Measurements from ENCODE around the gene PDK4. TPM values are rescaled to one million over a fixed set of nuclear protein-coding genes. Genes with fewer than 3 reads are reported as not detected.

PDK4 gene
- total and polyA plus RNA-seq, 2 of the 13 experiments (the other 11 are each of a cell fraction or from before 2014, with no cell fraction given) = 0.04 TPM; not detected in 1

DNA sequence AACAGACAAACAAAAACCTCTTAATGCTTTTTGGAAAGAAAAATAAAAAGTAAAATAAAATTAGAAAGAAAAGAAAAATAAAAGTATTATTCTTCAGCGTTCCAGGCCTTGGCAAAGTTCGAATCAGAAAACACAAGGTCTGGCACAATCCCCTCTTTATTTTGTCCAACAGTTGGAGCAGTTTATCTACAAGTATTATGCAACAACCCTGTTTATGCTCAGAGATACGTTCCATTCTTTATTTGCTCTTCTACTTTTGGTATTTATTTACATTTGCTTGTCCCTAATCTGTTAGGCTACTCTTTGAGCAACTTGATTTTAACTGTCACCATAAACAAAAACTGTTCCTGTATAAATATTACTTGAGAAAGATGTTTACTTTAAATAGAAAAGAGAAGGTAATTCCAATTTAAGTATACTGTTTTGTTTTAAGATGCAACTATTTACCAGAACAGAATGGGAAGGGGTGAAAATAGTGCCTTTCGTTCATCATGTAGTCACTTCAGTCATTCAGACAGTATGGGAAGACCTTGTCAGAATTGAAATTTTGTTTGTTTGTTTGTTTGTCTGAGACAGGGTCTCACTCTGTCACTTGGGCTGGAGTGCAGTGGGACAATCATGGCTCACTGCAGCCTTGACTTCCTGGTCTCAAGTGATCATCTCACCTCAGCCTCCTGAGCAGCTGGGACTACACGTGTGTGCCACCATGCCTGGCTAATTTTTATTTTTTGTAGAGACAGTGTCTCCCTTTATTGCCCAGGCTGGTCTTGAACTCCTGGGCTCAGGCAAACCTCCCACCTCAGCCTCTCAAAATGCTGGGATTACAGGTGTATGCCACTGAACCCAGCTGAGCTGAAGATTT, 5.7 kb downstream of the PDK4 start (continued):
- no peak for TF ChIP-seq MAFF (IDR thresholded peaks at IDR 0.05; ENCODE audit: low read depth, low read length)
- TF ChIP-seq MED8 (CRISPR knock-in tag; IDR thresholded peaks at IDR 0.05; ENCODE audit: insufficient replicate concordance) = no peak
- no peak for TF ChIP-seq ZMAT3 (CRISPR knock-in tag; conservative IDR thresholded peaks at IDR 0.05)
- TF ChIP-seq ZNF33A (CRISPR knock-in tag; IDR thresholded peaks at IDR 0.05; ENCODE audit: borderline replicate concordance) = 0 out of 2 replicates have a peak, but pooled peaks have one; percentile 33
- TF ChIP-seq, protein P1, sequence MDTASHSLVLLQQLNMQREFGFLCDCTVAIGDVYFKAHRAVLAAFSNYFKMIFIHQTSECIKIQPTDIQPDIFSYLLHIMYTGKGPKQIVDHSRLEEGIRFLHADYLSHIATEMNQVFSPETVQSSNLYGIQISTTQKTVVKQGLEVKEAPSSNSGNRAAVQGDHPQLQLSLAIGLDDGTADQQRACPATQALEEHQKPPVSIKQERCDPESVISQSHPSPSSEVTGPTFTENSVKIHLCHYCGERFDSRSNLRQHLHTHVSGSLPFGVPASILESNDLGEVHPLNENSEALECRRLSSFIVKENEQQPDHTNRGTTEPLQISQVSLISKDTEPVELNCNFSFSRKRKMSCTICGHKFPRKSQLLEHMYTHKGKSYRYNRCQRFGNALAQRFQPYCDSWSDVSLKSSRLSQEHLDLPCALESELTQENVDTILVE (CRISPR knock-in tag; IDR thresholded peaks at IDR 0.05) = peak; percentile 65; the same call in 1 of the 2 replicates
- TF ChIP-seq ZBTB7B (CRISPR knock-in tag; IDR thresholded peaks at IDR 0.05) = no peak
- TF ChIP-seq LBX2 (CRISPR knock-in tag; IDR thresholded peaks at IDR 0.05; ENCODE audit: borderline replicate concordance) = no peak
- TF ChIP-seq JUN (CRISPR knock-in tag; IDR thresholded peaks at IDR 0.05) = no peak
- no peak for TF ChIP-seq HMGA1 (CRISPR knock-in tag; conservative IDR thresholded peaks at IDR 0.05)
- TF ChIP-seq DDIT3 (CRISPR knock-in tag; IDR thresholded peaks at IDR 0.05) = no peak; the same call in 1 of the 2 replicates
- no peak for TF ChIP-seq NAIF1 (CRISPR knock-in tag; IDR thresholded peaks at IDR 0.05; ENCODE audit: borderline replicate concordance)
- no peak for TF ChIP-seq ZNF775 (CRISPR knock-in tag; IDR thresholded peaks at IDR 0.05; ENCODE audit: borderline replicate concordance)
- TF ChIP-seq HOXA5 (CRISPR knock-in tag; IDR thresholded peaks at IDR 0.05) = peak; percentile 42; the same call in 1 of the 2 replicates
- no peak; the same call in 1 of the 2 replicates for TF ChIP-seq KMT2B (CRISPR knock-in tag; IDR thresholded peaks at IDR 0.05)
- TF ChIP-seq ZNF3 (CRISPR knock-in tag; IDR thresholded peaks at IDR 0.05) = no peak; the same call in 1 of the 2 replicates
- peak; percentile 73; the same call in 1 of the 2 replicates for TF ChIP-seq FOXK2 (IDR thresholded peaks at IDR 0.05)
- no peak for TF ChIP-seq KLF12 (CRISPR knock-in tag; IDR thresholded peaks at IDR 0.05; ENCODE audit: borderline replicate concordance)
- no peak for TF ChIP-seq ZNF101 (CRISPR knock-in tag; IDR thresholded peaks at IDR 0.05; ENCODE audit: borderline replicate concordance, low read depth)
- TF ChIP-seq, protein P2, sequence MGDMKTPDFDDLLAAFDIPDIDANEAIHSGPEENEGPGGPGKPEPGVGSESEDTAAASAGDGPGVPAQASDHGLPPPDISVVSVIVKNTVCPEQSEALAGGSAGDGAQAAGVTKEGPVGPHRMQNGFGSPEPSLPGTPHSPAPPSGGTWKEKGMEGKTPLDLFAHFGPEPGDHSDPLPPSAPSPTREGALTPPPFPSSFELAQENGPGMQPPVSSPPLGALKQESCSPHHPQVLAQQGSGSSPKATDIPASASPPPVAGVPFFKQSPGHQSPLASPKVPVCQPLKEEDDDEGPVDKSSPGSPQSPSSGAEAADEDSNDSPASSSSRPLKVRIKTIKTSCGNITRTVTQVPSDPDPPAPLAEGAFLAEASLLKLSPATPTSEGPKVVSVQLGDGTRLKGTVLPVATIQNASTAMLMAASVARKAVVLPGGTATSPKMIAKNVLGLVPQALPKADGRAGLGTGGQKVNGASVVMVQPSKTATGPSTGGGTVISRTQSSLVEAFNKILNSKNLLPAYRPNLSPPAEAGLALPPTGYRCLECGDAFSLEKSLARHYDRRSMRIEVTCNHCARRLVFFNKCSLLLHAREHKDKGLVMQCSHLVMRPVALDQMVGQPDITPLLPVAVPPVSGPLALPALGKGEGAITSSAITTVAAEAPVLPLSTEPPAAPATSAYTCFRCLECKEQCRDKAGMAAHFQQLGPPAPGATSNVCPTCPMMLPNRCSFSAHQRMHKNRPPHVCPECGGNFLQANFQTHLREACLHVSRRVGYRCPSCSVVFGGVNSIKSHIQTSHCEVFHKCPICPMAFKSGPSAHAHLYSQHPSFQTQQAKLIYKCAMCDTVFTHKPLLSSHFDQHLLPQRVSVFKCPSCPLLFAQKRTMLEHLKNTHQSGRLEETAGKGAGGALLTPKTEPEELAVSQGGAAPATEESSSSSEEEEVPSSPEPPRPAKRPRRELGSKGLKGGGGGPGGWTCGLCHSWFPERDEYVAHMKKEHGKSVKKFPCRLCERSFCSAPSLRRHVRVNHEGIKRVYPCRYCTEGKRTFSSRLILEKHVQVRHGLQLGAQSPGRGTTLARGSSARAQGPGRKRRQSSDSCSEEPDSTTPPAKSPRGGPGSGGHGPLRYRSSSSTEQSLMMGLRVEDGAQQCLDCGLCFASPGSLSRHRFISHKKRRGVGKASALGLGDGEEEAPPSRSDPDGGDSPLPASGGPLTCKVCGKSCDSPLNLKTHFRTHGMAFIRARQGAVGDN (CRISPR knock-in tag; IDR thresholded peaks at IDR 0.05) = no peak
- no peak for TF ChIP-seq GTF3A (CRISPR knock-in tag; conservative IDR thresholded peaks at IDR 0.05)
- TF ChIP-seq, protein P3, sequence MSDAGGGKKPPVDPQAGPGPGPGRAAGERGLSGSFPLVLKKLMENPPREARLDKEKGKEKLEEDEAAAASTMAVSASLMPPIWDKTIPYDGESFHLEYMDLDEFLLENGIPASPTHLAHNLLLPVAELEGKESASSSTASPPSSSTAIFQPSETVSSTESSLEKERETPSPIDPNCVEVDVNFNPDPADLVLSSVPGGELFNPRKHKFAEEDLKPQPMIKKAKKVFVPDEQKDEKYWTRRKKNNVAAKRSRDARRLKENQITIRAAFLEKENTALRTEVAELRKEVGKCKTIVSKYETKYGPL (CRISPR knock-in tag; IDR thresholded peaks at IDR 0.05) = peak; percentile 90
- no peak for TF ChIP-seq ZNF530 (CRISPR knock-in tag; IDR thresholded peaks at IDR 0.05; ENCODE audit: low read depth)
